ENCODE results near the gene CAMK2N1.

- TF ChIP-seq CTCF (IDR thresholded peaks at IDR 0.05; ENCODE audit: low read depth, low read length), result no peak
- TF ChIP-seq EZH2phosphoT487 (IDR thresholded peaks at IDR 0.05; ENCODE audit: low read depth), result no peak
Measured at GRCh38 chr1:20462397-20462796, 23.6 kb downstream of the CAMK2N1 start.

Data from OCI-LY3 (cell line).